Right lobe of liver (tissue), 4 donors: ENCODE data around the gene MDN1.

Experiments
- CTCF ChIP-seq, 4 donors: fragments of 200-600 bp in 3 of 4; fragments of 450-650 bp in 1 of 4; IDR thresholded peaks; one replicate each; pipeline versions ENCODE4 v1.5.1 to v1.8.0; 2016 to 2022; ENCODE audit warnings: antibody characterized with exemption in 4 of 4, mild to moderate bottlenecking in 2 of 4
- POLR2A ChIP-seq: fragments of 450-650 bp; IDR thresholded peaks from one replicate; pipeline ENCODE4 v1.6.1; 2017; ENCODE audit warnings: antibody characterized with exemption, mild to moderate bottlenecking
- donor health status: DM: no; HTN: no; CAD: no.
- donor health status: DM: no; HTN: no; CAD: no.
- donor health status: DM: no; HTN: yes; CAD: no.

DNA sequence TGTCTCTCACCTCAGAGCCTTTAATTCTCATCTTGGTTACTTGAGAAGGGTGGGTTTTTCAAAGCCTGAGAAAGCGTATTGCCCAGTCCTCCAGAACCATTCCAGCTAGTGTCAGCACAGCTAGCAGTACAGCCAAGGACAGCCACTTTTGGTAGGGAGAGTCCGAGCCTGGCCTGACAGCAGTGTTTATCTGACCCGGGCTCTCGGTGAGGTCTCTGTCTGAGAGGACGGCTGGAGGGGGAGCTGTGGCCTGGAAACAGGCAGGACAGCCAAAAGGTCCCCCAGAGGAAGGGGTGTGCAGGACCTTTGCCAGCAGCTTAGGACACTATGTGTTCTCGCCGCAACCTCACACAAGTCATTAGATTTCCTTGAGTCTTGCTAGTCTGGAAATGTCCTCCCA, 219.9 kb downstream of the MDN1 start:
- TF ChIP-seq CTCF (IDR thresholded peaks at IDR 0.05) (no peak), POLR2A (no peak)
